Right lobe of liver (tissue), 6 donors: ENCODE measurements around the gene DCTN1. TPM values are rescaled to one million over a fixed set of nuclear protein-coding genes. Genes with fewer than 3 reads are reported as not detected.

Experiments used
- ATAC-seq, 4 donors: fragments of 200-7000 bp; cut with Tn5 transposase; one replicate each; pipeline ENCODE4 v1.9.1; 2020; ENCODE audit warnings: mild to moderate bottlenecking in 4 of 4, moderate library complexity in 4 of 4
- DNase-seq, 3 donors: peaks; one replicate each; pipeline ENCODE4 v3.0.0-alpha.2; 2020
- H3K27ac ChIP-seq, 3 donors: fragments of 200-600 bp; one replicate each; pipeline ENCODE4 v1.8.0; 2022
- H3K27me3 ChIP-seq, 2 donors: fragments of 200-600 bp; one replicate each; pipeline ENCODE4 v1.8.0; 2022
- H3K36me3 ChIP-seq, 4 donors: fragments of 200-600 bp; sonication (generic) in 1 of 4; one replicate each; pipeline versions ENCODE4 v1.5.1 to v1.8.0; 2017 to 2022; ENCODE audit warnings: control low read depth in 1 of 4
- H3K4me1 ChIP-seq, 4 donors: fragments of 200-600 bp; sonication (generic) in 1 of 4; one replicate each; pipeline versions ENCODE4 v1.5.1 to v1.8.0; 2017 to 2022; ENCODE audit warnings: control low read depth in 1 of 4
- H3K4me3 ChIP-seq, 3 donors: fragments of 200-600 bp; one replicate each; pipeline ENCODE4 v1.8.0; 2022
- H3K9me3 ChIP-seq, 4 donors: fragments of 200-600 bp; sonication (generic) in 1 of 4; one replicate each; pipeline versions ENCODE4 v1.5.1 to v1.8.0; 2017 to 2022; ENCODE audit warnings: control low read depth in 1 of 4
- POLR2A ChIP-seq: fragments of 450-650 bp; IDR thresholded peaks from one replicate; pipeline ENCODE4 v1.6.1; 2017; ENCODE audit warnings: antibody characterized with exemption, mild to moderate bottlenecking
- WGBS: methylation state at CpG from one replicate; pipeline ENCODE4 v1.1.6; 2018; ENCODE audit warnings: low coverage, low lambda C conversion rate; ENCODE audit not compliant: insufficient coverage; ENCODE audit errors: missing lambda C conversion rate; 5-methylcytosine and 5-hydroxymethylcytosine counted together
- intact Hi-C, 2 donors: fragments of 100-400 bp; cut with DNase I; formaldehyde crosslinking; loops; one replicate each; pipeline versions ENCODE4 v1.11.2 to v1.14.1; 2022
- total RNA-seq, 6 experiments: library from RNA; depleted of rRNA in 2 of 6; stranded (reverse); fragments of >200 nt in 2 of 6; fragmentation: NEBNext Ultra II Directional in 3 of 6; extraction: Animal tissue kit (Norgen Biotek cat#: 25700) in 3 of 6; gene quantifications; one replicate each; pipeline versions ENCODE4 v1.1.0 to v1.2.4, GENCODE V29; 2016 to 2023
- TF ChIP-seq, protein P1 (sequence below), 4 donors: fragments of 200-600 bp in 3 of 4; fragments of 450-650 bp in 1 of 4; IDR thresholded peaks; one replicate each; pipeline versions ENCODE4 v1.5.1 to v1.8.0; 2016 to 2022; ENCODE audit warnings: antibody characterized with exemption in 4 of 4, mild to moderate bottlenecking in 2 of 4
- donor health status: DM: no; HTN: yes; CAD: no.
- donor health status: DM: no; HTN: no; CAD: no.
- donor health status: DM: no; HTN: no; CAD: no.
- donor health status: DM: no; HTN: yes; CAD: no.
- donor health status: DM: no; HTN: yes; CAD: no.

DCTN1 gene
- total RNA-seq, 6 experiments from 2014 or later, result 33.7 to 47.9 (median 37.3) TPM

DNA sequence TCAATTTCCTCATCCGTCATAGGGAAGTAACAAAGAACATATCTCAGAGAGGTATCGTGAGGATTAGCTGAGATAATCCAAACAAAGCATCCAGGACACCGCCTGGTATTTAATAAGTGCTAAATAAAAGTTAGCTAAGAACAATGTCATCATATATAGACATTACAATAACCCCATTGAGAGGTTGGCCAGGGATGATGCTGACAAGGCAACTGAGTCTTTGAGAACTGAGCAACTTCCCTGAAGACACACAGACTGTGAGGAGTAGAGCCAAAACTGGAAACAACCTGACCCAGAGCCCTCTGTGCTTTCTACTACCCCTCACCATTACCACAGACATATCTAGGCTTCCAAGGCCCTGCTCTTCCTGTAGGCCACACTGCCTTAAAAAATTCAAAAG, 1.6 kb upstream of the DCTN1 start:
- DNase-seq (no peak), ATAC-seq (no peak)
- Histone ChIP-seq H3K27ac (no peak overlapping the region), H3K36me3 (peaks cover 3 to 6% (median 3%) of the 10 kb centered on the region in 4 donors), H3K27me3 (no peaks in the 10 kb centered on the region), H3K9me3 (no peaks in the 10 kb centered on the region), H3K4me1 (peaks cover 0 to 20% (median 7%) of the 10 kb centered on the region in 4 donors), H3K4me3 (no peak overlapping the region)
- TF ChIP-seq, protein P1, sequence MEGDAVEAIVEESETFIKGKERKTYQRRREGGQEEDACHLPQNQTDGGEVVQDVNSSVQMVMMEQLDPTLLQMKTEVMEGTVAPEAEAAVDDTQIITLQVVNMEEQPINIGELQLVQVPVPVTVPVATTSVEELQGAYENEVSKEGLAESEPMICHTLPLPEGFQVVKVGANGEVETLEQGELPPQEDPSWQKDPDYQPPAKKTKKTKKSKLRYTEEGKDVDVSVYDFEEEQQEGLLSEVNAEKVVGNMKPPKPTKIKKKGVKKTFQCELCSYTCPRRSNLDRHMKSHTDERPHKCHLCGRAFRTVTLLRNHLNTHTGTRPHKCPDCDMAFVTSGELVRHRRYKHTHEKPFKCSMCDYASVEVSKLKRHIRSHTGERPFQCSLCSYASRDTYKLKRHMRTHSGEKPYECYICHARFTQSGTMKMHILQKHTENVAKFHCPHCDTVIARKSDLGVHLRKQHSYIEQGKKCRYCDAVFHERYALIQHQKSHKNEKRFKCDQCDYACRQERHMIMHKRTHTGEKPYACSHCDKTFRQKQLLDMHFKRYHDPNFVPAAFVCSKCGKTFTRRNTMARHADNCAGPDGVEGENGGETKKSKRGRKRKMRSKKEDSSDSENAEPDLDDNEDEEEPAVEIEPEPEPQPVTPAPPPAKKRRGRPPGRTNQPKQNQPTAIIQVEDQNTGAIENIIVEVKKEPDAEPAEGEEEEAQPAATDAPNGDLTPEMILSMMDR (IDR thresholded peaks at IDR 0.05), result no peak
- no peak for TF ChIP-seq POLR2A
- WGBS, result 86% methylated on average over 3 of the region's 3 CpGs
- intact Hi-C loops, result loop anchor here in 1 of 2 donors (10.0 kb wide), 1 partner anchor 47 kb away; no protein-coding TSS in a partner anchor

DNA sequence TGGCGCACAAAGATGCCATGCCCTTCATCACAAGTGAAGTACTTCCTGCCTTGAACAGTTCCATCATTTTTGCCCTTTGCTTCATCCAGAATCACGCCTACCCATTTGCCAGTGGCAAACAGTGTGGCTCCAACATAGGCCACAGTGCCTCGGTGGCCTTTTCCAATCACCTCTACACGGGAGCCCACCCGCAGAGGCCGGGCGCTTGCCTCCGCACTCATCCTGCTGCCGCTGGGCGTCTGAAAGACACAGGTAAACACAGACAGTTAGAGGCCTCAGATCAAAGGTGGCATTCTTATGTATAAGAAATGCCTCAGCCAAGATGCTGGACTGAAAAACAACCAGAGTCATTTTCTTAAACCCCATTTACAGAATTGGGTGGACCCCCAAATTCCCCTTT, 2.1 kb downstream of the DCTN1 start:
- peaks cover 0 to 8% (median 0%) of the 10 kb centered on the region in 4 donors for H3K4me1 ChIP-seq
- H3K27me3 ChIP-seq, result no peaks in the 10 kb centered on the region
- no peak overlapping the region for H3K4me3 ChIP-seq
- ATAC-seq, result no peak
- no peak for DNase-seq
- intact Hi-C loops, result no loop called here
- H3K27ac ChIP-seq, result no peak overlapping the region
- TF ChIP-seq, protein P1 (IDR thresholded peaks at IDR 0.05), result no peak
- TF ChIP-seq POLR2A, result no peak
- H3K36me3 ChIP-seq, result peaks cover 3 to 6% (median 3%) of the 10 kb centered on the region in 4 donors
- no peaks in the 10 kb centered on the region for H3K9me3 ChIP-seq
- WGBS, result 92% methylated on average over 2 of the region's 10 CpGs

DNA sequence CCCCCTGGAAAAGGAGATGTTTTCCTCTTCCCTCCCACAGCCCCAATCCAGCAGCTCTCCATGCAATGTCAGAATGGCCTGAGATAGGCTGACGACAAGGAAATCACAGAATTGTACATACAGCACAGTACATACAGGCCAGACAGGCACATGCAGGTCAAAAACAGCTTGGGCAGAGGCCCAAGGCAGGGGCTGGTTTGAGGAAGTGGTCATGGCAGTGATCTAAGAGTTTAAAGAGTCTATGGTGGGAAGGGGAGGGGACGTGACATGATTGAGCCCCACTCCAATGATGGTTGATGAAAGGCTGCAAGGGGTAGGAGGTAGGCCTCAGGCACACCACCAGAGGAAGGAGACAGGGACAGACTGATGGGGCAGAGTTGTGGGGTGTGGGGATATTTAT, 4.3 kb downstream of the DCTN1 start:
- intact Hi-C loops, result no loop called here
- Histone ChIP-seq H3K4me1 (peaks cover 0 to 8% (median 0%) of the 10 kb centered on the region in 4 donors), H3K27me3 (no peaks in the 10 kb centered on the region), H3K4me3 (no peak overlapping the region), H3K27ac (no peak overlapping the region), H3K9me3 (no peaks in the 10 kb centered on the region), H3K36me3 (peaks cover 3 to 11% (median 4%) of the 10 kb centered on the region in 4 donors)
- 86% methylated on average over 1 of the region's 2 CpGs for WGBS
- no peak for TF ChIP-seq POLR2A
- TF ChIP-seq, protein P1 (IDR thresholded peaks at IDR 0.05), result no peak
- ATAC-seq (no peak), DNase-seq (no peak)

DNA sequence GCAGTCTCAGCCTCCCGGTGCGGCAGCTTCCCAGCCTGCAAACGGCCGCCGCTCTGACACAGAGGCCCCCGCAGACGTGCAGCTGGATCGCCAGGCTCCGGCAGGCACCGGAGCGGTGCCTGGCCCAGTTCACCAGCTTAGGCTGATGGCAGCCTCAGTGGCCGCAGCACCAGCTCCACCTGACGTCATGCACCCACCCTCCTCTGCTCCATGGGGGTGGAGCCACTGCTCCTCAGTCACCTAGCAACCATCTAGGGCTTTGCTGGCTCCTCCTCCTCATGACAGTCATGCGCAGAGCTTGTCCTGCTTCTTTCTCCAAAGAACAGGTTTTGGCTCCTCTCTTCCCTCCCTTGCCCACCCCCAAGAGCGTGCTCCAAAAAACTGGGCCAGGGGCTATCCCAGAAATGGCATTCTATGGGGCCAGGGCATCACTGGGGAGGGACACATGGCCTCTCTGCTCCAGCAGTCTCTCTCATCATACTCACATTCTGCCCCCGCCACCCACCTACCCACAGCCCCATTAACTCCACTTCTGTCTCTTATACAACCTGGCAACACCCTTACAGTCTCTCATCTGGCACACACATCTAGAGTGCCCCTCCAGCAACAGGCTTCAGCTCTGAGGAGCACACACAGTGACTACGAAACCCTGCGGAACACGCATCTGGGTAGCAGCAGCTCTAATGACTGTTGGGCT, 5.5 kb downstream of the DCTN1 start:
- intact Hi-C loops, result no loop called here
- 93% methylated on average over 3 of the region's 19 CpGs for WGBS
- Histone ChIP-seq H3K4me1 (peaks cover 0 to 2% (median 0%) of the 10 kb centered on the region in 4 donors), H3K4me3 (no peak overlapping the region), H3K9me3 (no peaks in the 10 kb centered on the region), H3K27ac (no peak overlapping the region), H3K36me3 (peaks cover 3 to 23% (median 8%) of the 10 kb centered on the region in 4 donors), H3K27me3 (no peaks in the 10 kb centered on the region)
- peak in 1 of 4 donors; percentile 29 for ATAC-seq
- no peak for TF ChIP-seq POLR2A
- TF ChIP-seq, protein P1 (IDR thresholded peaks at IDR 0.05), result no peak
- DNase-seq, result no peak
